HG03439 (cell line): Measurements from ENCODE around the gene NEK11.

Experiments
- ATAC-seq: cut with Tn5 transposase; IDR thresholded peaks from one replicate; pipeline ENCODE4 v1.9.1; 2021; ENCODE audit warnings: mild to moderate bottlenecking, moderate library complexity; ENCODE audit not compliant: unreplicated experiment

NEK11 gene

DNA sequence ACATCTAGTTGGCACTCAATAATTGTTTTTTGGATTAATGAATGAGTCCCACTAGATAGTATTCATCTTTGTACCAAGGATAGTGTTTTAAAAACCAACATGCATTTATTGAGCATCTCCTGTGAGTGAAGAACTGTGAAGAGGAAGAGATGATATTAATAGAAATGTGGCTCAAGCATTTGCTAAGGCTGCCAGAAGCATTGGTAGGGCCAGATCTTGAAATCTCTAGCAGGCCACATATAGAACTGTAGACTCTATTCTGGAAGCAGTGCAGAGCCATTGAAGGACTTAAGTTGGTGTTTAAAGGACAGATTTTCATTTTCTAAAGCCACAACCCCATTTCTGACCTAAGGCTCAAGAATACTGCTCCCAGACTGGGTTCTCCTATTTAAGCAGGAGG is 99.0 kb downstream of the NEK11 start:
- no peak for ATAC-seq

DNA sequence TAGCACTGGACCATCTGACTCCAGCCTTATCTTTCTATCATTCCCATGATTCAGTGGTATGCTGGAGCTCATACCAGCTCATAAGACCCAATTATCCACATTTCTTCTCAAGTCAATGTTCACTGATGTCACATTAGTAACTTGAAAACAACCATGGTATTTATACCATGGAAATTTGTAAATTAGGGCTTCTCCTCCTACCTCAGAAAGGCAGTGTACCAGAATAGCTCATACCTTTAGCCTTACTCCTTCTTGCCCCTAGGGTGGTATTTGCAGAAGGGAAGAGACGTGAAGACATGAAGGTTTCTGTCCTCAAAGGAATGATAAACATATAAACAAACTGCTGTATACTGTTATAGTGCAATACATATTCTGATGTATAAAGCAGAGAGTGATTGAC is 114.2 kb downstream of the NEK11 start:
- ATAC-seq, result no peak

DNA sequence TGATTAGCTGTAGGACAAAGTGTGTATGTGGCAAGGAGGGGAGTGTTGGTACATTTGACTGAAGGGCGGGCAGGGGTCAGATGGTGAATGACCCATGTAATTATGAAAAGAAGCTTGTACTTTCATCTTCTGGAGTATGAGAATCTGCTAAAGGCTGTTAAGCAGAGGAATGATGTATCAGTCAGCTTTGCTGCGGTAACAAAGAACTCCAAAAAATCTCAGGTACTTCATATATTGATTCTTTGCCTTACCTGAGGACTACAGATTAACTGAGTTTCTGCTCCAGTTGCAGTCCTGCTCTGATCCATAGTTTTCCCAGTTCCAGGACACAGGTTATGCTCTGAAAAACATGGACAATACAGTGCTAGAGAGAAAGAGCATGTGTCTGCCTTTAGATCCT is 115.1 kb downstream of the NEK11 start:
- no peak for ATAC-seq

DNA sequence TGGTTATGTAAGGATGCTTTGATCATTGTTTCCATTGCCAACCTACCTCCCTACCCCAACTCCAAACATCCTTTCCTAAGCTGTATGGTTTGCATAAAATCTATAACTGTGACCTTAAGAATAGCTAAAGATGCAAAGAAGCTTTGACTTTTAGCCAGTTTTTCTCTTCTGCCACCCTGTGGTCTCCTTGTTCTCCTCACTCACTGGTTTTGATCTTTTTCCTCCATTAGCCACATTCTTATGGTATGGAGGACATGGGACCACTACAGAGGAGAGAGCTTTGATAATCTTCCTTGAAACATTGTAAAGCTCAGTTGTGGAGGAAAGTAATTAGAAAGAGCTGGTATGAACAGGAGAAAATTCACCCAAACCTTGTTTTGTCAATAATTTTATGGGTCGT is 115.9 kb downstream of the NEK11 start:
- no peak for ATAC-seq

DNA sequence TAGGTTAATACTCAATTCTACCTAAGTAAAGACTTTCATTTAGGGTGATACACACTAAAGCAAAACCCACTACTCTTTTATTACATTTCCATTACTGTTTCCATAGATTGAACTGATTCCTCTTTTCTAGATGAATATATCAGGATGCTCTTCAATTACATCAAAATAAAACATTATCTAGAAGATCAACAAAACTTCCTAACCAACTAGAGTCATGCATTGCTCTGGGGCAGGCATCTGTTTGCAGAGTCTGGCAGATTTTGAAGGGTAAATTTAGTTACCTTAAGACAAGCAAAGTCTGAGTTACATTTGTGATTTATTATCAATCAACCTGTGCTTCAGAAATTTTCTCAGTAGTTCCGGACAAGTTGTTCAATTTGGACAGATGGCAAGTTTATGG is 117.1 kb downstream of the NEK11 start:
- no peak for ATAC-seq

DNA sequence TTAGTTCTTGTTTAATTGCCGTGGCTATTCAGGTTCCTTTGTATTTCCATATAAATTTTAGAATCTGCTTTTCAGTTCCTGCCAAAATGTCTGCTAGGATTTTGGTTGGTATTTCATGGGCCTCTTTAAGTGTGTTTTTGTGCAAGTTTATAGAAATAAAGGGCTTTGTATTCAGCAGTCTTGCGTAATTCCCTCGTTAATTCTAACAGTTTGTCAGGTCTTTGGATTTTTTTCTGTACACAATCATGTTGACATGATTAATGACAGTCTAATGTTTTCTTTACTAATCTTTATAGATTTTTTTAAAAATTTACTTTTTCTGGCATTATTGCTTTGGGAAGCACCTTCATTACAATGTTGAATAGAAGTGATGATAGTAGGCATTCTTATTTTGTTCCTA is 120.9 kb downstream of the NEK11 start:
- no peak for ATAC-seq

DNA sequence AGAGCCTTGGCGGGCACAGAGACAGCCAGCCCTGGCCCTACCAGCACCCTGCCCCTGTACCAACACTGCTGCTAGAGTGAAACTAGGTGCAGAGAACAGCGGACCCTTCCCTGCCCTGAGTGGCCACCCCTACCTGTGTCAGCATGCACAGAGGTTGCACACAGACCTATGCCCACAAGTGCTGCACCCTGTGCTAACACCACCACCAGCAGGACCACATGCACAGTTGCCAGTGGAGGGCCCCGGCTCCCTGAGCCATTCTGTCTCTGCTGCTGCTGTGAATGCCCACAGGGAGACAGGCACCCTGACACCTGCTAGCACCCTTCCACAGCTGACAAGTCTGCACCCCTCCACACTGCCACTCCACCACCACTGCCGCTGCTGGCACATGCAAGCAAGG is 131.8 kb downstream of the NEK11 start:
- ATAC-seq, result no peak

DNA sequence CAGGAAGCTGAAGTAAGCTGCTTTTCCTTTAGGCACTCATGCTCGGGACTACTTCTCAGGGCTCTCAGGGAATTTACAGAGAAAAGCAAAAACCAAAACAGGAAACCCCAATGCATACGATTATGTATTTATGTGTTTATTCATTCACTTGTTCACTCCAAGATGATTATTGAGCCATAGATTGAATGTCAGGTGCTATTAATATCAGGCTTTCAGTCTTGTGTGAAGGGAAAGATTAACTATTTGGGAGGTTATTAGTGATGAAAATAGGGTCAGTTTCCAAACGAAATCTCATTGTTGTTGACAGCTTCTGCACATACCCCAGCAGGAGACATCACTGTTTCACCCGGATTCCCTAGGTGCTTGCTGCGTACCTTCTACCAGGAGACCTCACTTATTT is 135.8 kb downstream of the NEK11 start:
- ATAC-seq, result no peak

DNA sequence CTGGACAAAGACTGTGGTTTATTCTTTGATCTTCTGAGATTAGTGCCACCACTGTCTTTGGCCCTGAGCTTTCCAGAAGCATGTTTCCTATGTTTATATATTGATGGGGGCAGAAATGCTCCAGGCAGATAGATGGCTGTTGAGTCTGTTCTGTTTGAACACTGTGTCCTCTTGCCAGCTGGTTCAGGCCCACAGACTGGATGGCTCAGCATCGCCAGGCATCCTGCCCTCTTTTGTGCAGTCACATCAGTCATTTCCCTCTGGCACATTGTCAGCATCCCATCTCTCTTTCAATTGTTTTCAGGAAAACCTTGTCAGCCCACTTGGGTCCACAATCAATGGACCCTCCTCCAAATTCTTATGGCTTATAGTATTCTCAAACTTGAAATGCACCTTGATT is 141.2 kb downstream of the NEK11 start:
- no peak for ATAC-seq

DNA sequence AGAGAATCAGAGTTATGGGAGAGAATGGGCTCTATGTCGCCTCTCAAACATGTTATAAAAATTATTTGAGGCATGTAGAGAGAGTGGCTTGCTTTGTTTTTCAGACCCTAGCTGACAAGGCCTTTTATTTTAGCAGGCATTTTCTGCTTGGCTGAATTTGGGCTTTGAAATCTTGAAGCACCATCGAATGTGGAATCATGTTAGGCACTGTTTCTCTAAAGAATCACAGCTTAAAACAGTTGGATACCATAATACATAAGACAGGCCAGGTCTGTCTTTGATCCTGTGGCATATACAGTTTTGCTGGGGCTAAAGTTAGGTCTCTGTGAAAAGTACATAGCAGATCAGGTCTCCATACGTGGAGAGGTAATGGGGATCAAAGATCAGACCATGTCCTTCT is 142.7 kb downstream of the NEK11 start:
- ATAC-seq, result no peak

DNA sequence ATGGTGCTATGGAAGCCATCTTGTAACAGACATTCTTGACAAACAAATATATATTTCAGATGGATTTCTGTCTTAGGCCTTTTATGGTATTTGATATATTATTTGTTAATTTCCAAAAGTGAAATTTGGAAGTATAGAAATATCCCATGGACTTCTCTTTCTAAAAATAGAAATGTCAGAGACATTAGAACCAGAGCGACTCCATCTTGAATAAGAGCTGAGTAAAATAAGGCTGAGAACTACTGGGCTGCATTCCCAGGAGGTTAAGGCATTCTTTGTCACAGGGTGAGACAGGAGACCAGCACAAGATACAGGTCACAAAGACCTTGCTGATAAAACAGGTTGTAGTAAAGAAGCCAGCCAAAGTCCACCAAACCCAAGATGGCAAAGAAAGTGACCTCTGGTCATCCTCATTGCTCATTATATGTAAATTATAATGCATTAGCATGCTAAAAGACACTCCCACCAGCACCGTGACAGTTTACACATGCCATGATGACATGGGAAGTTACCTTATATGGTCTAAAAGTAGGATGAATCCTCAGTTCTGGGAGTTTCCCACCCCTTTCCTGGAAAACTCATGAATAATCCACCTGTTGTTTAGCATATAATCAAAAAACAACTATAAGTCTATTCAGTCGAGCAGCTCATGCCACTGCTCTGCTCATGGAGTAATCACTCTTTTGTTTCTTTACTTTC is 146.0 kb downstream of the NEK11 start:
- ATAC-seq, result no peak

DNA sequence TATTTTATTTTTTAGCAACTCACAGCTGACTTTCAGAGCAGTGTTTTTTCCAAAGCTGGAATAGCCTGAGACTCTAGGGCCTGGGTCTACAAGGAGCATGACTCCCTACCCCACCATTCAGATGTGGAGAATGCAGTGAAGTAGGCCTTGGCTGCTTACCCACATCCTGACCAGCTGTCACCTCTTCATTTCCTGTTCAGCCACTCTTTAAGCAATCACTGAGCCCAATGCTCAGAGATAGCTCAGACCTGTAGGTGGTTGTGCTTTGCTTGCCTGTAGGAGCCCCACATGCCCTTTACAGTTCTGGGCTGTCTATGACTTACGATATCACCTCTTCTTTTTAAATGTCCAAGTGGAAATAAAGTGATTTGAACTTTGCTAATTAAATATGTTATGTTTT is 148.1 kb downstream of the NEK11 start:
- ATAC-seq, result peak; percentile 74

DNA sequence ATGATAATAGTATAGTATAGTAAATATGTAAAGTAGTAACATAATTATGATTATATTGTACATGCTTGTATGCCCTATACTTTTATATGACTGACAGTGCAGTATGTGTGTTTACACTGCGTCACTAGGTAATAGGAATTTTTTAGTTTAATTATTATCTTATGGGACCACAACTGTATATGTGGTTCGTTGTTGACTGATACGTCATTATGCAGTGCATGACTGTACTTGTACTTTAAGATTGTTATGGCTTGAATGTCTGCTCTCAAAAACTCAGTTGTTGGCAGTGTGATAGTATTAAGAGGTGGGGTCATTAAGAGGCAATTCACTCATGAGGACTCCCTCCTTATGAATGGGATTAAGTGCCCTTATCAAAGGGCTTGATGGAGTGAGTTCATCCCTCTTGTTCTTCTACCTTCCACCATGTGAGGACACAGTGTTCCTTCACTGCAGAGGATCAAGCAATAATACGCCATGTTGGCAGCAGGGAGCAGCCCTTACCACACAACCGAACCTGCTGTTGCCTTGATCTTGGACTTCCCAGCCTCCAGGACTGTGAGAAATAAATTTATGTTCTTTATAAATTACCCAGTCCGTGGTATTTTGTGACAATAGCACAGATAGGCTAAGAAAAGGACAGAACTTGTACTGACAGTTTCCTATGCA is 152.2 kb downstream of the NEK11 start:
- ATAC-seq, result no peak

DNA sequence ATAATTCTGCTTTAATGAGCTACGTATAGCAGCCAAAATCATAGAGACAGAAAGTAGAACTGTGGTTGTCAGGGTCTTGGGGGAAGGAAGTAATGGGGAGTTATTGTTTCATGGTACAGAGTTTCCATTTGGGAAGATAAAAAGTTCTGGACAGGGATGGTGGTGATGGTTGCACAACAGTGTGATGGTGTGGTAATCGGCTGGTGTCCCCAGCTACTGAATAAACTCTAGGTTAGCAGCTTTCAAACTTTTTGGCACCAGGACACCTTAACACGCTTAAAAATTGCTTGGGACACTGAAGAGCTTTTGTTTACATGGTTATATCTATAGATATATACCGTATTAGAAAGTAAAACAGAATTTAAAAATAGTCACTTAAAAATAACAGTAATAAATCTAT is 166.0 kb downstream of the NEK11 start:
- ATAC-seq, result no peak

DNA sequence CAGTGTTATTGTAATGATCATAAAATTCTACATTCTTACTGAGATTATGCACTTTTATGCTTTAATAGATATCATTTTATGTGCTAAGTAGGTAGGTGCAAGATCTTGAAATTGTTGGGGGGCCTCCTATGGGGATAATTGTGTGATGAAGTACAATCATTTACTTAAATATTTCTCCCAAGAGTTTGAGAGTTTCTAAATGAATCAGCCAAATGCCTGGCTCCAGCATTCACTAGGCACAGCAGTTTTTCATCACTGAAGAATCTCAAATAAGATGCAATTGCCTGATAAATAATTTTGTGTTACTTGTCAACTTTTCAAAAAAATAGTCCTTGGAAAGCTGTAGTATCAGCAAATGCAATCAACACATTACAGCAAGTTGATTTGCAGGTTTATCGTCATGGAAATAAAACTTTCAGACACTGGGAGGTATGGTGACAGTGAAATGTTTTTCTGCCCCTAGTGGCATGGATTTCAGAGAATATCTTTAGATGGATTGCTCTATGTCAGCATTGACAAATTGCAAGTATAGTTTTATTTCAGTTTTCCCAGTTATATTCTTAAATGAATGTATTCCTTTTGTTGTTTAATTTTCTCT is 167.1 kb downstream of the NEK11 start:
- ATAC-seq, result no peak

DNA sequence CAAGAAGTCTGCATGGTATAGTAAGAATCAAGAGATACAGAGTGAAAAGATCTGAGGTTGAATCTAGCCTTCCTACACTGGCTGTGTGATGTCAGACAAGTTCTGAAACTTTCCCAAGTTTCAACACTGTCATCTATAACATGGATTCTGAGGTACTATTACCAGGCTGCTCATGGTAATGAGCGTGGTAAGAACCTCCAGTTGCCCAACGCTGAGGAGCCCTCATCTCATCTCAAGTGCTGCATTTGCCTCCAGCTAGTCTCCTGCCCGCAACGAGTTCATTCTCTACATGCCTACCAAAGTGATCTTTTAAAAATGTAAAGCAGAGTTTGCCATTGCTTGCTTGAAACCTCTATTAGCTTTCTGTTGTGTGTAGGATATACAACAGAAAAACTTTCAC is 168.1 kb downstream of the NEK11 start:
- no peak for ATAC-seq

DNA sequence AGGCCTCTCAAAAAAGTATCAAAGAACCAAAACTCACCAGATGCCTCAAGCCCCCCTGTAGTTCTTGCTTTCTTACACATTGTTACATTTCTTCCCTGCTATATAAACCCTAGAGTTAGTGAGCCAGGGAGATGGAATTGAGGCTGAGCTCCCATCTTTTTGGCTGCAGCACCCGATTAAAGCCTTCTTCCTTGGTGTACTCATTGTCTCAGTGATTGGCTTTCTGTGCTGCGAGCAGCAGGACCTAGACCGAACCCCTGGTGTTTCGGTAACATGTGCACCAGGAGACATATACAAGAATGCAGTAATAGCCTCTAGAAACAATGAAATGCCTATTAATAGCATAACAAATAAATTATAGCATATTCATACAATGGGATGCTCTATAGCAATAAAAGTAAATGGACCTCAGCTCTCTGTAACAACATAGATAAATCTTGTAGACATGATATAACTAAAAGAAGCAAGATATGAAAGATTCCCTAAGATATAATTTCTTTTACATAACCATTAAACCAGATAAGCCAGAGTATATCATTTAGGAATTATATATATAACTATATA is 174.0 kb downstream of the NEK11 start:
- no peak for ATAC-seq

DNA sequence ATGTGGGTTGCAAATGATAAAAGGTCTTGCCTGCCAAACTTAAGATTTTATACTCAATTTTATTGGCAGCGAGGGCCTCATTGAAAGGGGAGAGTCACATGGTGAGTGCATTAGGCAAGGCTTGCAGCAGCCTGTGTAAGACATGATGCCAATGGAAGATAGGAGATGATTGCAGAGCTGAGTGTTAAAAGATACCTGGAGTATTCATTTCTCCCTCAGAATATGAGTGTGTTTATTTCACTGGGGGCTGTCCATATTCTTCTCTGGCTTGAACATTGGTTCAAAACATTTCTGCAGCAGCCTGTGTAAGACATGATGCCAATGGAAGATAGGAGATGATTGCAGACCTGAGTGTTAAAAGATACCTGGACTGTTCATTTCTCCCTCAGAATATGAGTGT is 189.7 kb downstream of the NEK11 start:
- ATAC-seq, result no peak

DNA sequence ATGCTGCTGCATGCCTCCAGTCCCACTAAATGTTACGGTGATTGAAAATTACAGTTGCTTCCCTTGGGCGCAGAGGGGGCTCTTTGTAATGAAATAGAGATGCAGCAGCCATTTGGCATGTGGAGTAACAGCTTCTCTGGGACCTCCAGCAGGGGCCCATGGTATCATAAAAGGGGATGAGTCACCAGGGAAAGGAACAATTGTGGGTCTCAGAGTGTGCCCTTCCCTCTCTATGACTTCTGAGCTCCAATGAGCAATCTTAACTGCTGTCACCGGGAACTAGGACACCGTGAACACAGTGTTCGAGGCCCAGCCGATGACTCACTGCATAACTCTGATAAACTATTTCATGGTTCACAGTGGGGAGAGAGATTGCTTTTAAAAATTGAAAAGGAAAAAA is 190.1 kb downstream of the NEK11 start:
- no peak for ATAC-seq

DNA sequence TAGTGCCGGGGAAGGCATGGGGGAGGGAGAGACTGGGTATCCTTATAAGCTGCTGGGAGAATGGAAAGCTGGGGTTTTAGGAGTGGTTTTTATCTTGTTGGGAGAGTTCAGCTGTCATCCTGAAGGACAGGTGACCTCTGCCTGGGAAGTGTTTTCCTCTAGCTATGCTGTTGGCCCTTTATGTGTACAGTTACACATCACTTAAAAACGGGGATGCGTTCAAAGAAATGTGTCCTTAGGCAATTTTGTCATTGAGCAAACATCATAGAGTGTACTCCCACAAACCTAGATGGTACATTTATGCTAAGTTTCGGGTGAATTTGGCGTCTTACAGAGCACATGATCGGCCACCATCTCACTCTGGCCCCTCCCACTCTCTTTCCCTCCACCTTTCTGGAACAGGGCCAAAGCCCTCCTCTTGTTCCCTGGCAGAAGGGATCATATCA is 190.6 kb downstream of the NEK11 start:
- no peak for ATAC-seq

DNA sequence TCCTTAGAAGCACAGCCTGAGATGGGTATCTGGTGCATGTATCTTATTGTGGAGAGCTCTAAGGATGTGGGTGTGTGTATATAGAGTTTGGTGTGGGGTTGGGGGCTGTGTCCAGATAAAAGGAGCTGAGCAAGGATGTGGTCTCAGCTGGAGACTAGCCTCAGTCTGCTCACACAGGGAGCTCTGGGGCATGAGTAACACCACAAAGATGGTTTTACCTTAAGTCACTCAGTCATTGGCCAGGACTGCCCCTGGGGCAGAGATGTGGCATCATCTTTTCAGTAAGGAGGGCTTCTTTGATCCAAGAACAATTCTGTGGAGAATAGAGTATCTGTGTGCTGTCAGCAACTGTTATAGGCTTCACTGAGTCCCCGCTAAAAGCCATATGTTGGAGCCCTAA is 191.5 kb downstream of the NEK11 start:
- no peak for ATAC-seq

DNA sequence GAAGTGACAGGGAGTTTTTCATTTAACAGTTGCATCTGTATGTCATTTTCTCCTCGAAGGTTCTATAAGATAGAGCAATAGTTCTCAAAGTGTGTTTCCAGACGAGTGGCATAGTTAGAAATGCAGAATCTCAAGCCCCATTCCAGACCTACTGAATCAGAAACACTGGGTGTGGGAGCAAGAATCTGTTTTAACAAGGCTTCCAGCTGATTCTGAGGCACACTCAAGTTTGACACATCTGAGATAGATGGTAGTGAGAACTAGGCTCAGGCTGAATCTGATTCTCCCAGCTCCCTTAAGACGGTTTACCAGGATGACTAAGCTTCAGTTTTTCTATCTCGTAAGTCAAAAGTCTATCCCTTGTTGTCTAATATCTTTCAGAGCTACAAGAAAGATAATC is 195.1 kb downstream of the NEK11 start:
- ATAC-seq, result no peak
